ENCODE data around the gene OR4E1.

OR4E1 gene

GRCh38 chr14:21686468-21686867, 12.8 kb upstream of the OR4E1 start:
- Histone ChIP-seq H2AFZ (ENCODE audit: low read depth) (no peak overlapping the region), H3K27me3 (ENCODE audit: insufficient read depth, low read depth) (no peaks in the 10 kb centered on the region), H3K79me2 (ENCODE audit: insufficient read depth, low read depth) (no peaks in the 10 kb centered on the region), H3K4me3 (IDR thresholded peaks at IDR 0.05; ENCODE audit: insufficient read depth, low read depth, low read length) (no peak overlapping the region), H3K4me2 (no peak overlapping the region), H4K20me1 (ENCODE audit: insufficient read depth) (no peaks in the 10 kb centered on the region), H3K9ac (no peak overlapping the region), H3K4me1 (ENCODE audit: low read depth, poor library complexity, severe bottlenecking) (no peaks in the 10 kb centered on the region), H3K27ac (no peak overlapping the region), H3K36me3 (ENCODE audit: insufficient read depth) (no peaks in the 10 kb centered on the region)
- no peak for TF ChIP-seq CTCF (conservative IDR thresholded peaks at IDR 0.05; ENCODE audit: low read depth, low read length)

GRCh38 chr14:21680072-21680471, 6.5 kb upstream of the OR4E1 start:
- no peaks in the 10 kb centered on the region for H4K20me1 ChIP-seq (ENCODE audit: insufficient read depth)
- TF ChIP-seq CTCF (conservative IDR thresholded peaks at IDR 0.05; ENCODE audit: low read depth, low read length): no peak
- H3K27me3 ChIP-seq (ENCODE audit: insufficient read depth, low read depth): no peaks in the 10 kb centered on the region
- no peaks in the 10 kb centered on the region for H3K4me1 ChIP-seq (ENCODE audit: low read depth, poor library complexity, severe bottlenecking)
- no peak overlapping the region for H3K9ac ChIP-seq
- H3K4me3 ChIP-seq (IDR thresholded peaks at IDR 0.05; ENCODE audit: insufficient read depth, low read depth, low read length): no peak overlapping the region
- H3K27ac ChIP-seq: no peak overlapping the region
- no peaks in the 10 kb centered on the region for H3K79me2 ChIP-seq (ENCODE audit: insufficient read depth, low read depth)
- H2AFZ ChIP-seq (ENCODE audit: low read depth): no peak overlapping the region
- H3K4me2 ChIP-seq: no peak overlapping the region
- H3K36me3 ChIP-seq (ENCODE audit: insufficient read depth): no peaks in the 10 kb centered on the region

GRCh38 chr14:21675566-21675965, 1.9 kb upstream of the OR4E1 start:
- no peaks in the 10 kb centered on the region for H3K4me1 ChIP-seq (ENCODE audit: low read depth, poor library complexity, severe bottlenecking)
- H3K27me3 ChIP-seq (ENCODE audit: insufficient read depth, low read depth): no peaks in the 10 kb centered on the region
- no peaks in the 10 kb centered on the region for H3K79me2 ChIP-seq (ENCODE audit: insufficient read depth, low read depth)
- H3K4me2 ChIP-seq: no peak overlapping the region
- H3K9ac ChIP-seq: no peak overlapping the region
- no peak overlapping the region for H3K27ac ChIP-seq
- H3K36me3 ChIP-seq (ENCODE audit: insufficient read depth): no peaks in the 10 kb centered on the region
- no peak overlapping the region for H2AFZ ChIP-seq (ENCODE audit: low read depth)
- TF ChIP-seq CTCF (conservative IDR thresholded peaks at IDR 0.05; ENCODE audit: low read depth, low read length): no peak
- no peak overlapping the region for H3K4me3 ChIP-seq (IDR thresholded peaks at IDR 0.05; ENCODE audit: insufficient read depth, low read depth, low read length)
- no peaks in the 10 kb centered on the region for H4K20me1 ChIP-seq (ENCODE audit: insufficient read depth)

- Histone ChIP-seq H4K20me1 (ENCODE audit: insufficient read depth) (no peaks in the 10 kb centered on the region), H2AFZ (ENCODE audit: low read depth) (no peak overlapping the region), H3K4me2 (no peak overlapping the region), H3K36me3 (ENCODE audit: insufficient read depth) (no peaks in the 10 kb centered on the region), H3K4me1 (ENCODE audit: low read depth, poor library complexity, severe bottlenecking) (no peaks in the 10 kb centered on the region), H3K9ac (no peak overlapping the region), H3K79me2 (ENCODE audit: insufficient read depth, low read depth) (no peaks in the 10 kb centered on the region), H3K27ac (no peak overlapping the region), H3K4me3 (IDR thresholded peaks at IDR 0.05; ENCODE audit: insufficient read depth, low read depth, low read length) (no peak overlapping the region), H3K27me3 (ENCODE audit: insufficient read depth, low read depth) (no peaks in the 10 kb centered on the region)
- TF ChIP-seq CTCF (conservative IDR thresholded peaks at IDR 0.05; ENCODE audit: low read depth, low read length): no peak
Observed at GRCh38 chr14:21672116-21672515, 1.5 kb downstream of the OR4E1 start.

GRCh38 chr14:21671371-21671770, 2.2 kb downstream of the OR4E1 start:
- Histone ChIP-seq H3K79me2 (ENCODE audit: insufficient read depth, low read depth) (no peaks in the 10 kb centered on the region), H3K4me2 (no peak overlapping the region), H2AFZ (ENCODE audit: low read depth) (no peak overlapping the region), H3K36me3 (ENCODE audit: insufficient read depth) (no peaks in the 10 kb centered on the region), H3K4me3 (IDR thresholded peaks at IDR 0.05; ENCODE audit: insufficient read depth, low read depth, low read length) (no peak overlapping the region), H3K4me1 (ENCODE audit: low read depth, poor library complexity, severe bottlenecking) (no peaks in the 10 kb centered on the region), H3K27ac (no peak overlapping the region), H4K20me1 (ENCODE audit: insufficient read depth) (no peaks in the 10 kb centered on the region), H3K27me3 (ENCODE audit: insufficient read depth, low read depth) (no peaks in the 10 kb centered on the region), H3K9ac (no peak overlapping the region)
- TF ChIP-seq CTCF (conservative IDR thresholded peaks at IDR 0.05; ENCODE audit: low read depth, low read length): no peak
